ENCODE measurements around the gene UBTD2.
"Not testable (repeated sequence)": the region's sequence is repeated elsewhere in the genome, so short reads cannot be mapped to it uniquely, and the experiment has no call there.

UBTD2 gene

DNA sequence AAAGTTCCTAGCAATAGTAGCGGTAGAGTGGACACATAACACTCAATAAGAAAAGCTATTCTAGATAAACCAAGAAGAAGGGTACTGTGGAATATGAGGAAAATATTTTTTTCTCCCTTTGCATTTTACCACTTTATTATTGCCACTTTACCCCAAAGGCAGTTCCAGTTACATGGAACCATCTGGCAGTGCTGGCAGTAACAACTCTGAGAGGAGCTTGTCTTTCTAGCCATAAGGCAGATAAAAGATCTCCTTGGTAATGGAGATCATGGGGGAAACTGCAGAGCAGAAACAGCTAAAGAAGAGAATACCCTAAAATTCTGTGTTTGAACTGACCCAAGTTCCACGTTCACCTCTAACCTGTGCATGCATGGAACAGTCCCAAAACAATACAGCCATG is 38.5 kb downstream of the UBTD2 start:
- no peak for DNase-seq

DNA sequence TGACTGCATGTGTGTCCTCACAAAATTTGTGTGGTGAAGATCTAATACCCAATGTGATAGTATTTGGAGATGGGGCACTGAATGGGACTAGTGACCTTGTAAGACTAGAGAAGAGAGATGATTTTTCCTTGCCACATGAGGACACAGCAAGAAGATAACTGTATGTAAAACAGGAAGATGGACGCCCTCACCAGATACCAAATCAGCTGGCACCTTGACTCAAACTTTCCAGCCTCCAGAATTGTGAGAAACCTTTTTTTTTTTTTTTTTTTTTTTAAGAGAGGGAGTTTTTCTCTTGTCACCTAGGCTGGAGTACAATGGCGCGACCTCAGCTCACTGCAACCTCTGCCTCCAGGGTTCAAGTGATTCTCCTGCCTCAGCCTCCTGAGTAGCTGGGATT is 40.3 kb downstream of the UBTD2 start:
- DNase-seq, result no peak

GRCh38 chr5:172238334-172238733 is 45.2 kb downstream of the UBTD2 start:
- no peak for DNase-seq

DNA sequence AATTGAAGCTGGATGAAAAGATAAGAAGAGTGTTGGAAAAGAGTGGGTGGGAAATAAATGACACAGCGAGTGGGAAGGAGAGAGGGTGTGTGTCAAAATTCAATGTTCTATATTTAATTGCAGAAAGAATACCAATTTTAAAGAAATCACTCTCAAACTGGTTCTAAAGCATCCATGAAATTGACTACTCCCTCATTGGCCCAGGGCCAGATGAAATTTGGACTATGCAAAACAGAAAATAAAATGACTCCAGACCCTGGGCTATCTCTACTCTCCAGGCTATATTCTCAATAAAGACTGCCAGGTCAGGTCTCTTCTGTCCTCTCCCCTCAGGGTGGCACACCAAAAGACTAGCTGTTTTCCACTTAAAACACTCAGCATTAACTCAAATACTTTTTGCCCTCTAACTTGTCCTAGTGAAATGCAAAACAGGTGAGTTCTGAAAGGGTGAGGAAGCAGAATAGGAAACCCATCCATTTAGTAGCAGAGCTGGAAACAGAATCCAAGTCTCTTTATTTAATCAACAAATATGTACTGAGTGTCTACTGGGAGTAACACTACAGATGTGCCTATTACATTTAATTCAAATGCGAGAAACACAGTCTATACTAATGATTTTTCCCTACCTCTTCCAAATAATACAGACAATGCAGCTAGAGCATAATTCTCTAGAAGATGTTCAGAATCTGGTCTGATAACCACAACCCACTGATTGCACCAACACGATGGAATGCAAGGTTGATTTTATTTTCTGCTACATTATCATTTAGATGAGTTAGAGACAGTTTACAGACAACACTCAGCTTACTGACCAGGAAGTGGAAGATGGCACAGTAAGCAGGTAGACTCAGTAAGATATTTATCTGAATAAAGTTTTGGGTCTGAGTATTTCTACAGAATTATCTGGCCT is 47.5 kb downstream of the UBTD2 start:
- no peak for DNase-seq

DNA sequence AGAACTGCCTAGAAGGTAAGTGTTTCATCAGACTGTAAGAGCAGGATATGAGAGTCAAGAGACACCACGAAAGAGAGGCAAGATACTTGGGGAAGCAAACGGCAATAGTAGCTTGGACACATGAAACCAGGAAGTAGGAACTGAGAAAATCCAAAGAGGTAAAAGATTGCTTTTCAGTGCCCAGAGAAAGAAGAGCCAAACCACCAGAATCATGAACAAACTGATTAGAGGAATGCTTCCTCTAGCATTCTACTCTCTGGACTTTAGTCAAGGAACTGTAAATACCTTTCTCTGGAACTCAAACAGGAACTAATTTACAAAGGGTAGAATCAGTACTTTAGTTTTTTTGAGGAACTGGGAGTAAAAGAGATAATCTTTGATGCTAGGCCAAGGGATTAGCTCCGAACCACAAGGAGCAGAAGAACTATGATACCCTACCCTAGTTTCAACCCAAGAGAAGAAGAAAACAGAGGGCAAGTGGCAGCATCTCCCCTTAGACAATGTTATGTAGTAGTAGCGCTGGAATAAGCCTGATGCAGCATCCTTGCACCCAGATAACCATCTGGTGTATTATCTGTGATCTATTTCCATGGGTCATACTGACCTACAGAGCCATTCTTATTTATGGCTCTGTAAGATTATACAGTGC is 48.3 kb downstream of the UBTD2 start:
- no peak for DNase-seq

DNA sequence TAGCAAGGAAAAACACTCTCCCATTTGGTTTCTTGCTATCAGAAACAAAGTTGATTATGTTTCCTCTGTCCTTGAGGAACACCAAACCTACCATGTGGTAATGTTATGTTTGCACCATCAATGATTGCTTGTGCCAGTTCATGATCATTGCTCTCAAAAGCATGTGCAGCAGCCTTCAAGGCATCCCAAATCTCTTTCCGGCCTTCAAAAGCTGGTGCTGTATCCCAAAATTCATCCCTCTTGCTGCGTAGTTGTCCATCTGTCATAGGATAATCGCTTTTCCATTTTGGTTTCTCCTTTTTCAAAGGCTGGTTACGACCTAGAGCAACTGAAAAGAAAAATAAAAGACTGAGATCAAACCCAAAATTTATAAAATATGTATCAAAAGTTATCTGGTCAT is 49.5 kb downstream of the UBTD2 start:
- DNase-seq, result no peak

GRCh38 chr5:172229904-172230303 is 53.7 kb downstream of the UBTD2 start:
- DNase-seq, result no peak

DNA sequence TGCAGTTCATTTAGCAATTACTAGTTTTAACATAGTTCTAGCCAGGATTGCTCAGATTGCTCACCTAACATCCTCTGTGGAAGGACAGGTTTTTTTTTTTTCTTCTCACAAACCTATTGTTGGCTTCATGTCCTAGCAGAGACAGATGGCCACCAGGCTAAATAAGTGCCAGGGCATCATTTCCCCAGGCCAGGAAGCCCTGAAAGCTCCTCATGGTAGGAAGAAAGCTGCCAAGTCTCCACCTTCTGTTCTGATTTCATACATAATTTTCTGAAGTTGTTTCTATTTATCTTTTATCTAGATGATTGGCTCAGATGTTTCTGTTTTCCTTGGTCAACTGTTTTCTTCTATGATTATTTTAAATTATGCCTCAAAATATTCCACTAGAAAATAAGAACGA is 58.6 kb downstream of the UBTD2 start:
- no peak for DNase-seq

DNA sequence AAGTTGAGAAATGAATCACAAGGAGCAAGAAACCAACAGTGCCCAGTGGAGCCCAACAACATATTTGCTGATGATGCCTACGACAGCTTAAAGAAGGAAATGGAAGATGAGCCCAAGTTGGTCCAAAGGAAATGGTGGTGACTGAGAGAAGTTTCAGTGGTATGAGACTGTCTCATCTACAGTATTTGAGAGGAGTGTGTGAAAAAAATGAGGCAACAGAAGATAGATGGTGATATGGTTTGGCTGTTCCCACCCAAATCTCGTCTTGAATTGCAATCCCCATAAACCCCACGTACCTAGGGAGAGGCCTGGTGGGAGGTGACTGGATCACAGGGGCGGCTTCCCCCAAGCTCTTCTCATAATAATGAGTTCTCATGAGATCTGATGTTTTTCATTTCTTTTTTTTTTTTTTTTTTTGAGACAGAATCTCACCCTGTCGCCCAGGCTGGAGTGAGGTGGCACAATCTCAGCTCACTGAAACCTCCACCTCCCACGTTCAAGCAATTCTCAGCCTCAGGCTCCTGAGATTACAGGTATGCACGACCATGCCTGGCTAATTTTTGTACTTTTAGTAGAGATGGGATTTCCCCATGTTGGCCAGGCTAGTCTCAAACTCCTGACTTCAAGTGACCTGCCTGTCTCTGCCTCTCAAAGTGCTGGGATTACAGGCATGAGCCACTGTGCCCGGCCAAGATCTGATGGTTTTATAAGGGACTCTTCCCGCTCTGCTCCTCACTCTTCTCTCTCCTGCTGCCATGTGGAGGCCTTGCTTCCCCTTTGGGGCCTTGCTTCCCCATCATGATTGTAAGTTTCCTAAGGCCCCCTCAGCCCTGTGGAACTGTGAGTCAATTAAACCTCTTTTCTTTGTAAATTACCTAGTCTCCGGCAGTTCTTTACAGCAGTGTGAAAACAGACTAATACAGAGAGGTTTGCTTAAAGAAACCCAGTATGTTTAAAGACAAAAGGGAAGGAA is 59.4 kb downstream of the UBTD2 start:
- DNase-seq, result no peak

DNA sequence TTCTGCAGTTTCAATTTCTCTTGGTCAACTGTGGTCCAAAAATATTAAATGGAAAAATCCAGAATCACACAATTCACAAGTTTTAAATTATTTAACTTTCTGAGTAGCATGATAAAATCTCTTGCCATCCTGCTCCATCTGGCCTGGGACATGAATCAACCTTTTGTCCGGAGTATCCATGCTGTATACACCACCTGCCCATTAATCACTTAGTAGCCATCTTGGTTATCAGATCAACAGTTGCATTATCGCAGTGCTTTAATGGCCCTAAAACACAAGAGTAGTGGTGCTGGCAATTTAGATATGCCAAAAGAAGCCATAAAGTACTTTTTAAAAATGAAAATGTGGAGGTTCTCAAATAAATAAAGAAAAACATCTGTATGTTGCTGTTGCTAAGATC is 64.3 kb downstream of the UBTD2 start:
- no peak for DNase-seq

GRCh38 chr5:172216345-172216744 is 67.2 kb downstream of the UBTD2 start:
- no peak for DNase-seq

DNA sequence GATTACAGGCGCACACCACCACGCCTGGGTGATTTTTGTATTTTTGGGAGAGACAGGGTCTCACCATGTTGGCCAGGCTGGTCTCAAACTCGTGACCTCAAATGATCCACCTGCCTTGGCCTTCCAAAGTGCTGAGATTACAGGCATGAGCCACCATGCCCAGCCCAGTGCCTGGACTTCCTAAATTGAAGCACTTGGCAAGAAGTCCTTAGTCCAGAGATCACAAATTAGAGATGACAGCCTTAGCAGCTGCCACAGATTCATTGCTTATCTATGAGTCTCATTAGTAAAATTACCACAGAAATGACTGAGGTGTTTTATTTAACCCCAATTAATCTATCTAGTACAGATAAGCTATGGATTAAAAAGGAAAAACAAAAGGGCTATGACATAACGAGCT is 70.4 kb downstream of the UBTD2 start:
- no peak for DNase-seq

DNA sequence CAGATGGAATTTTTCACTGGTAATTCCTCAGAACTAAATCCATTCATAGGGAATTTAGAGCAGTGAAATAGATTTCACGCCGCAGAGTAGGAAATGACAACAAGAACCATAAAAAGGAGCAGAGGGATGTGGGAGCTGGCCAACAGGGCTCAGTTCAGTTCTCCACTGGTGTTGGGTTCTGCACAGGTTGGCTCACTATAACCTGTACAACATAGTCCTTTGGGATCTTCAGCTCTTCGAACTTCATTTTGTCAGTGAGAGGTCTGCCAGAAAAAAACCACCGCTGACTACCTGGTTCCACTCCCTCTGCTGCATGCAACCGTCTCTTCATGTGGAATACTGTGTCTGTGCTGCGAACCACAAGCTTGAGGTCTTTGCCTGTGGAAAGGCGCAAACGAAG is 71.9 kb downstream of the UBTD2 start:
- DNase-seq, result no peak

DNA sequence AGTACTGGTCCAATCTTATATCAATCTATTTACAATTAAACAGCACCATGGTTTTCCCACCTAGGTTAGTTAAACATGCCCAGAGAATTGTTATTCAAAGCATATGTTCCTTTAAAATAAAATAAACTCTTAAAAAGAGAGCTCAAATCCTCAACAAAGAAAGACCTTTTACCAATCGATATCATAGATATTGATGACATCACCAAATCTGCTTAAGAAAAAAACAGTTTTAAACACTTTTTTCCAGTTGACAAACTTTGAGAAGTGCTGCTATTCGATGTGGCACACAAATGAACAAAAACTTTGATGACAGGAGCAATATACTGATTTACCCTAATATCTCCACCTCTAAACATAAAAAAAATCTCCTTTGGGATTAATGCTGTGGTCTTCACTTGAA is 73.8 kb downstream of the UBTD2 start:
- no peak for DNase-seq

- DNase-seq, result no peak
Observed at GRCh38 chr5:172207511-172207910, 76.1 kb downstream of the UBTD2 start.

DNA sequence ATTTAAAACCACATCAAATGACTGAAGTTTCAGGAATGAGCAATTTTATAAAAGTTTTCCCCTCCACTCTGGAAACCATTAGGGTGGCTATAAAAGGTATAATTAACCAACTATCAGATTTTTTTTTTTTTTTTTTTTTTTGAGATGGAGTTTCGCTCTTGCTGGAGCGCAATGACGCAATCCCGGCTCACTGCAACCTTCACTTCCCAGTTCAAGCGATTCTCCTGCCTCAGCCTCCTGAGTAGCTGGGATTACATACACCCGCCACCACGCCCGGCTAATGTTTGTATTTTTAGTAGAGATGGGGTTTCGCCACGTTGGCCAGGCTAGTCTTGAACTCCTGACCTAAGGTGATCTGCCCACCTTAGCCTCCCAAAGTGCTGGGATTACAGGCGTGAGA is 77.6 kb downstream of the UBTD2 start:
- DNase-seq, result not testable (repeated sequence)

DNA sequence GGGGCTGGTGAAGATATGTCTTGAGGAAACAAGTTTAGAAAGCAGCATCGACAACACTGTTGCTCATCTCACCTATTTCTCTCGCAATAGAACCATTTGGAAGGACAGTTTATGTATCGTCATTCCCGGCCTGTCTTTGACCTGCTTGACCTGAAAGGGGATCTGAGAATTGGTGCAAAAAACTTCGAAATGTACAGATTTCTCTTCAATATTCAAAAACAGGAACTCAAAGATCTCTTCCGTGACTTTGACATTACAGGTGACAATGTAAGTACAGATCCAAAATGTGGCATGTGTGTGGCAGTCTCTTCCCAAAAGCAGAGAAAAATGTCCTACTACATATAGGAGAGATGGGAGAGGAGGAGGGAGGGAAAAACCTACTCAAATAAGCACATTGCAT is 83.1 kb downstream of the UBTD2 start:
- no peak for DNase-seq

DNA sequence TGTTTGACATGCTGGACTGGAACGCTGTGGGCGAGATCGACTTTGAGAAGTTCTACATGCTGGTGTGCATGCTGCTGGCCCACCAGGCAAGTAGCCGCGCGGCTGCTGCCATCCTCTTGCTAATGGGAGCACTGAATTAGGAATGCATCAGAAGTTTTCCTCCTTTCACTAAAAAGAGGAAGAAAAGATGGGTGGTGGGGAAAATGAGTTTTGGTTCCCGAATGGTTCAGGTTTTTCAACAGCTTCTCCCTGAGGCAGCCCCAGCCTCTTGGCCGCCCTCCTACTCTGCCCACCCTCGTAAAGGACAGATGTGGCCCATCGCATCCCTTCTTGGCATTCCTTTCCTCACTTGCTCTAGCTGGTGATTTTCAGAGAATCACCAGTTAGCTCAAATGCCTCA is 84.1 kb downstream of the UBTD2 start:
- DNase-seq, result no peak

GRCh38 chr5:172197775-172198174 is 85.8 kb downstream of the UBTD2 start:
- not testable (repeated sequence) for DNase-seq

DNA sequence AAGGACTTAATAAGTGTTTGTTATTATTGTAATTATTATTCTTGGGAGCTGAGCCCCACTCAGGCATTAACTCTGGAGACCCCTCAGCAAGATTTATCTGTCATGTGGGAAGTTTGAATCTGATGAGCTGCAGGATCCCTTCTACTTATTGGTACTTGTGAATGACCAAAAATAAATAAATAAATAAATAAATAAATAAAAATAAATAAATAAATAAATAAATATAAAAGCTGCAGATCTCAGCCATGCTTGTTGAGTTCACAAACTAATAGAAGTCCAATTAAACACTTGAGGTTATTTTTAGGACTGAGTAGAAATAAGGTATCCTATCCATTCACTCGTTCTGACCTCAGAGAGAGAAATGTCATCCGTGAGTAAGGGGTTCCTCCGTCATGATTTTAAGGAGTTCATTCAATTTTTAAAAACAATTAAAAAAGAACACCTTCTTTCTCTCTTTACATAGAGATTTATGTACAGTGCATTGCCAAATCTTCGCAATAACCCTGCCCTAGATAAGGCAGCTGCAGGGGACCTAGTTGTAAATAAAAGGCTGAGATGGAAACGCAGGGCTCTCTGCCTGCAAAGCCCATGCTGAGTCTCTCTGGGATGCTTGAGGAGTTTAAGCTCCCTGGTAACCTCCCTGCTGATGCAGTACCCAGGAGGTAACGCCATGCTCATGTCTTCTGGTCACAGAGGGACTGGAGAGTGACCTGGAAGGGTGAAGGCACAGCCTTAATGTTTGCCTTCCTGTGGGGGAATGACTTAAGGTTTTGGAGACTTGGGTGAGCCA is 88.4 kb downstream of the UBTD2 start:
- DNase-seq, result no peak

- DNase-seq, result no peak
Observed at GRCh38 chr5:172193872-172194271, 89.7 kb downstream of the UBTD2 start, which contains the start of gene EFCAB9. Gene EFCAB9, plus strand, starts transcription at chr5:172194172. Its CDS starts 1 bp downstream, at chr5:172194173.

- no peak for DNase-seq
Observed at GRCh38 chr5:172189693-172190296, 93.8 kb downstream of the UBTD2 start.
